ENCODE measurements around the gene ADCK1.

DNA sequence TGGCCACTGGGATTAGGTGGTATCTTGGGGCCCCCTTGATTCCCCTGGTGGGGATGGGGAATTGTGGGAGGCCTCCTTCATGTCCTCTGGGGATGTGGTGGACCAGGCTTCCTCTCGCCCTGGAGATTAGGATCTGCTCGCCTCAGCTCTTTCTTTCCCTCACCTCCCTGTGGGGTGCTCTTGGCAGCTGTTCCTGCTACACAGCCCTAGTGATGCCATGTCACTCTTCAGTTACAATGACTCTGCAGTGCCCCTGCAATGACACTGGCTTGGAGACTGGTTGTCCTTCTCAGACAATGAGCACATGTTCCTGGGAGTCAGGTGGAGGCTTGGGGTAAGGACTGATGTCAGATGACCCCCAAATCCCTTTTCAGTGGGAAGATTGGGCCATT is 83.9 kb downstream of the ADCK1 start:
- no peak for TF ChIP-seq HDAC2 (IDR thresholded peaks at IDR 0.05)
- no peak for TF ChIP-seq POLR2A (IDR thresholded peaks at IDR 0.05; ENCODE audit: low read length)
- TF ChIP-seq, protein P1, sequence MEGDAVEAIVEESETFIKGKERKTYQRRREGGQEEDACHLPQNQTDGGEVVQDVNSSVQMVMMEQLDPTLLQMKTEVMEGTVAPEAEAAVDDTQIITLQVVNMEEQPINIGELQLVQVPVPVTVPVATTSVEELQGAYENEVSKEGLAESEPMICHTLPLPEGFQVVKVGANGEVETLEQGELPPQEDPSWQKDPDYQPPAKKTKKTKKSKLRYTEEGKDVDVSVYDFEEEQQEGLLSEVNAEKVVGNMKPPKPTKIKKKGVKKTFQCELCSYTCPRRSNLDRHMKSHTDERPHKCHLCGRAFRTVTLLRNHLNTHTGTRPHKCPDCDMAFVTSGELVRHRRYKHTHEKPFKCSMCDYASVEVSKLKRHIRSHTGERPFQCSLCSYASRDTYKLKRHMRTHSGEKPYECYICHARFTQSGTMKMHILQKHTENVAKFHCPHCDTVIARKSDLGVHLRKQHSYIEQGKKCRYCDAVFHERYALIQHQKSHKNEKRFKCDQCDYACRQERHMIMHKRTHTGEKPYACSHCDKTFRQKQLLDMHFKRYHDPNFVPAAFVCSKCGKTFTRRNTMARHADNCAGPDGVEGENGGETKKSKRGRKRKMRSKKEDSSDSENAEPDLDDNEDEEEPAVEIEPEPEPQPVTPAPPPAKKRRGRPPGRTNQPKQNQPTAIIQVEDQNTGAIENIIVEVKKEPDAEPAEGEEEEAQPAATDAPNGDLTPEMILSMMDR (IDR thresholded peaks at IDR 0.05): no peak
- TF ChIP-seq KDM1A (IDR thresholded peaks at IDR 0.05; ENCODE audit: low read depth): no peak
- no peak for TF ChIP-seq EP300 (IDR thresholded peaks at IDR 0.05)
- TF ChIP-seq CHD4 (IDR thresholded peaks at IDR 0.05; ENCODE audit: borderline replicate concordance): no peak
- no peak for TF ChIP-seq RAD21 (conservative IDR thresholded peaks at IDR 0.05 in 1 of 2, IDR thresholded peaks at IDR 0.05 in 1 of 2)
- TF ChIP-seq, protein P2, sequence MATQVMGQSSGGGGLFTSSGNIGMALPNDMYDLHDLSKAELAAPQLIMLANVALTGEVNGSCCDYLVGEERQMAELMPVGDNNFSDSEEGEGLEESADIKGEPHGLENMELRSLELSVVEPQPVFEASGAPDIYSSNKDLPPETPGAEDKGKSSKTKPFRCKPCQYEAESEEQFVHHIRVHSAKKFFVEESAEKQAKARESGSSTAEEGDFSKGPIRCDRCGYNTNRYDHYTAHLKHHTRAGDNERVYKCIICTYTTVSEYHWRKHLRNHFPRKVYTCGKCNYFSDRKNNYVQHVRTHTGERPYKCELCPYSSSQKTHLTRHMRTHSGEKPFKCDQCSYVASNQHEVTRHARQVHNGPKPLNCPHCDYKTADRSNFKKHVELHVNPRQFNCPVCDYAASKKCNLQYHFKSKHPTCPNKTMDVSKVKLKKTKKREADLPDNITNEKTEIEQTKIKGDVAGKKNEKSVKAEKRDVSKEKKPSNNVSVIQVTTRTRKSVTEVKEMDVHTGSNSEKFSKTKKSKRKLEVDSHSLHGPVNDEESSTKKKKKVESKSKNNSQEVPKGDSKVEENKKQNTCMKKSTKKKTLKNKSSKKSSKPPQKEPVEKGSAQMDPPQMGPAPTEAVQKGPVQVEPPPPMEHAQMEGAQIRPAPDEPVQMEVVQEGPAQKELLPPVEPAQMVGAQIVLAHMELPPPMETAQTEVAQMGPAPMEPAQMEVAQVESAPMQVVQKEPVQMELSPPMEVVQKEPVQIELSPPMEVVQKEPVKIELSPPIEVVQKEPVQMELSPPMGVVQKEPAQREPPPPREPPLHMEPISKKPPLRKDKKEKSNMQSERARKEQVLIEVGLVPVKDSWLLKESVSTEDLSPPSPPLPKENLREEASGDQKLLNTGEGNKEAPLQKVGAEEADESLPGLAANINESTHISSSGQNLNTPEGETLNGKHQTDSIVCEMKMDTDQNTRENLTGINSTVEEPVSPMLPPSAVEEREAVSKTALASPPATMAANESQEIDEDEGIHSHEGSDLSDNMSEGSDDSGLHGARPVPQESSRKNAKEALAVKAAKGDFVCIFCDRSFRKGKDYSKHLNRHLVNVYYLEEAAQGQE (IDR thresholded peaks at IDR 0.05): no peak
